Bone marrow (tissue), 2 donors: ENCODE results near the gene PHYH.
"Not testable (repeated sequence)": the region's sequence is repeated elsewhere in the genome, so short reads cannot be mapped to it uniquely, and the experiment has no call there.

ENCODE experiments used
- DNase-seq, 2 donors: peaks; one replicate each; lab custom pipeline; 2025; lab: John Stamatoyannopoulos, UW

Gene PHYH

GRCh38 chr10:13321576-13321975 is 21.7 kb upstream of the PHYH start:
- DNase-seq, result no peak

GRCh38 chr10:13319166-13319565 is 19.3 kb upstream of the PHYH start:
- DNase-seq, result no peak

- DNase-seq, result no peak
Measured at GRCh38 chr10:13317474-13317873, 17.6 kb upstream of the PHYH start.

- DNase-seq, result no peak
Measured at GRCh38 chr10:13316635-13317311, 16.9 kb upstream of the PHYH start.

GRCh38 chr10:13315361-13315760 is 15.5 kb upstream of the PHYH start:
- no peak for DNase-seq

GRCh38 chr10:13311177-13311575 is 11.3 kb upstream of the PHYH start:
- DNase-seq, result no peak

- DNase-seq, result no peak
Measured at GRCh38 chr10:13310518-13311176, 10.8 kb upstream of the PHYH start.

- DNase-seq, result no peak
Measured at GRCh38 chr10:13309792-13310191, 9.9 kb upstream of the PHYH start.

GRCh38 chr10:13308096-13308495 is 8.2 kb upstream of the PHYH start:
- no peak for DNase-seq

- no peak for DNase-seq
Measured at GRCh38 chr10:13306103-13306502, 6.2 kb upstream of the PHYH start.

- no peak for DNase-seq
Measured at GRCh38 chr10:13302821-13303555, 3.1 kb upstream of the PHYH start.

- no peak for DNase-seq
Measured at GRCh38 chr10:13298748-13299436, 972 bp downstream of the PHYH start.

GRCh38 chr10:13296476-13296875 is 3.4 kb downstream of the PHYH start:
- no peak for DNase-seq

- no peak for DNase-seq
Measured at GRCh38 chr10:13294784-13295183, 5.1 kb downstream of the PHYH start.

- DNase-seq, result no peak
Measured at GRCh38 chr10:13291821-13292773, 7.8 kb downstream of the PHYH start.

- no peak for DNase-seq
Measured at GRCh38 chr10:13291061-13291460, 8.8 kb downstream of the PHYH start.

- no peak for DNase-seq
Measured at GRCh38 chr10:13284050-13284449, 15.8 kb downstream of the PHYH start.

GRCh38 chr10:13282348-13282747 is 17.5 kb downstream of the PHYH start:
- DNase-seq, result not testable (repeated sequence)

- no peak for DNase-seq
Measured at GRCh38 chr10:13276749-13277365, 23.0 kb downstream of the PHYH start.

- DNase-seq, result not testable (repeated sequence)
Measured at GRCh38 chr10:13276146-13276545, 23.7 kb downstream of the PHYH start.

- no peak for DNase-seq
Measured at GRCh38 chr10:13272164-13272571, 27.7 kb downstream of the PHYH start.
